ENCODE data around the gene STK11IP. TPM values are rescaled to one million over a fixed set of nuclear protein-coding genes. Genes with fewer than 3 reads are reported as not detected.

STK11IP gene
- total and polyA plus RNA-seq, 10 of the 15 experiments (the other 5 are each of a cell fraction or from before 2014, with no cell fraction given), result 0.42 to 24.0 (median 11.4) TPM

DNA sequence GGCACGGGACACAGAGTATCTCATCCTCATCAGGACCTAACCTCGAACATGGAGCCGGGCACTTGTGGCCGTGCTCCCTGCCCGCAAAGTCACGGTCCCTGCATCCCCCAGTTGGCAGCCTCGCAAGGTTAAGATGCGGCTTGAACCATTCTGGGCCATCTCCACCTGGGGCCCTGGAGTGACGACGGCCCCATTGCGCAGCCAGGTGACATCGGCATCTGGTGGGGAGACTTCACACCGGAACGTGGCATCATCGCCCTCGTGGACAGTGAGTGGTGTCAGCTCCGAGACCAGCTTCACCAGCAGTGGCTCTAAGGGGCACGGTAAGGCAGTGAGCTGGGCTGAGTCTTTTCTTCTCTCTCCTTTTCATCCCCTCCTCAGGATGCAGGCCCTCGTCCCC, 41.2 kb upstream of the STK11IP start:
- Histone ChIP-seq H3K4me3 (no peak overlapping the region), H3K9me3 (replicated peaks; ENCODE audit: control insufficient read depth, insufficient read depth, low read length) (no peaks in the 10 kb centered on the region; the same call in 2 of the 3 replicates), H3K36me3 (ENCODE audit: control insufficient read depth in 2 of 2, insufficient read depth in 2 of 2, low read length in 1 of 2) (no peaks in the 10 kb centered on the region), H3K27ac (ENCODE audit: control insufficient read depth, insufficient read depth) (no peak overlapping the region), H3K79me2 (ENCODE audit: control insufficient read depth, insufficient read depth, low read length) (no peaks in the 10 kb centered on the region), H3K27me3 (replicated peaks in 1 of 2; ENCODE audit: control insufficient read depth in 2 of 2, insufficient read depth in 2 of 2, low read length in 1 of 2) (peaks cover 0 to 3% of the 10 kb centered on the region in 2 experiments; a peak in 3 of 4 replicates), H3K9ac (ENCODE audit: control insufficient read depth, insufficient read depth, low read length) (no peak overlapping the region), H2AFZ (ENCODE audit: control insufficient read depth, low read depth, low read length) (no peak overlapping the region), H3K4me2 (ENCODE audit: control insufficient read depth, insufficient read depth) (no peak overlapping the region), H4K20me1 (ENCODE audit: control insufficient read depth, insufficient read depth) (no peaks in the 10 kb centered on the region), H3K4me1 (ENCODE audit: control insufficient read depth, insufficient read depth, low read length) (no peaks in the 10 kb centered on the region; the same call in 1 of the 2 replicates)
- BruUV-seq (replicated peaks), result no TSS peak
- SMC1A ChIA-PET (ENCODE audit: uncharacterized antibody, unreplicated experiment), result no interaction called here
- TF ChIP-seq MTA2 (IDR thresholded peaks at IDR 0.05; ENCODE audit: low read depth) (no peak), ZNF384 (IDR thresholded peaks at IDR 0.05; ENCODE audit: borderline replicate concordance, low read depth, low read length) (no peak), SIX5 (IDR thresholded peaks at IDR 0.05; ENCODE audit: low read depth, low read length, severe bottlenecking) (no peak), KDM1A (IDR thresholded peaks at IDR 0.05; ENCODE audit: borderline replicate concordance) (no peak), BHLHE40 (IDR thresholded peaks at IDR 0.05; ENCODE audit: borderline replicate concordance in 1 of 2, low read depth in 2 of 2, low read length in 1 of 2) (no peak), JUNB (IDR thresholded peaks at IDR 0.05) (no peak), MYB (IDR thresholded peaks at IDR 0.05; ENCODE audit: borderline replicate concordance, low read depth, low read length) (no peak), GATAD2B (conservative IDR thresholded peaks at IDR 0.05; ENCODE audit: low read depth) (no peak), ZNF622 (IDR thresholded peaks at IDR 0.05) (no peak), NFYB (IDR thresholded peaks at IDR 0.05; ENCODE audit: insufficient read depth, low read depth, low read length) (no peak)
- TF ChIP-seq, protein P1, sequence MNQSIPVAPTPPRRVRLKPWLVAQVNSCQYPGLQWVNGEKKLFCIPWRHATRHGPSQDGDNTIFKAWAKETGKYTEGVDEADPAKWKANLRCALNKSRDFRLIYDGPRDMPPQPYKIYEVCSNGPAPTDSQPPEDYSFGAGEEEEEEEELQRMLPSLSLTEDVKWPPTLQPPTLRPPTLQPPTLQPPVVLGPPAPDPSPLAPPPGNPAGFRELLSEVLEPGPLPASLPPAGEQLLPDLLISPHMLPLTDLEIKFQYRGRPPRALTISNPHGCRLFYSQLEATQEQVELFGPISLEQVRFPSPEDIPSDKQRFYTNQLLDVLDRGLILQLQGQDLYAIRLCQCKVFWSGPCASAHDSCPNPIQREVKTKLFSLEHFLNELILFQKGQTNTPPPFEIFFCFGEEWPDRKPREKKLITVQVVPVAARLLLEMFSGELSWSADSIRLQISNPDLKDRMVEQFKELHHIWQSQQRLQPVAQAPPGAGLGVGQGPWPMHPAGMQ (IDR thresholded peaks at IDR 0.05; ENCODE audit: borderline replicate concordance), result no peak
- TF ChIP-seq, protein P2, sequence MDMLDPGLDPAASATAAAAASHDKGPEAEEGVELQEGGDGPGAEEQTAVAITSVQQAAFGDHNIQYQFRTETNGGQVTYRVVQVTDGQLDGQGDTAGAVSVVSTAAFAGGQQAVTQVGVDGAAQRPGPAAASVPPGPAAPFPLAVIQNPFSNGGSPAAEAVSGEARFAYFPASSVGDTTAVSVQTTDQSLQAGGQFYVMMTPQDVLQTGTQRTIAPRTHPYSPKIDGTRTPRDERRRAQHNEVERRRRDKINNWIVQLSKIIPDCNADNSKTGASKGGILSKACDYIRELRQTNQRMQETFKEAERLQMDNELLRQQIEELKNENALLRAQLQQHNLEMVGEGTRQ (IDR thresholded peaks at IDR 0.05; ENCODE audit: borderline replicate concordance, low read depth, low read length), result no peak
- CTCF ChIA-PET, result no interaction called here
- FAIRE-seq (no peak), ATAC-seq (no peak), DNase-seq (ENCODE audit: low read depth, low spot score) (no peak)
- POLR2A ChIA-PET, result no interaction called here
- in situ Hi-C loops (cut with MboI), result no loop called here
- WGBS (ENCODE audit: insufficient coverage, insufficient replicate concordance, low lambda C conversion rate, missing lambda C conversion rate), result 48% methylated on average over 19 of the region's 19 CpGs
- intact Hi-C loops (cut with micrococcal nuclease; ENCODE audit: unreplicated experiment), result no loop called here
- RAD21 ChIA-PET (ENCODE audit: unreplicated experiment), result no interaction called here
